G401 (cell line): ENCODE results near the gene FMN1. TPM values are rescaled to one million over a fixed set of nuclear protein-coding genes. Genes with fewer than 3 reads are reported as not detected.

Source experiments
- DNase-seq: peaks from one replicate; pipeline ENCODE4 v3.0.0-alpha.2; 2015; ENCODE audit warnings: low spot score
- in situ Hi-C: cut with HindIII; loops from 2 replicates; pipeline ENCODE4 v1.10.0; 2016; ENCODE audit warnings: low sequenced_read_pairs, mixed read lengths
- total RNA-seq: library from RNA; depleted of rRNA; stranded (reverse); fragments of >200 nt; shearing (Covaris generic); gene quantifications from 2 replicates; pipeline ENCODE4 v1.2.3, GENCODE V29; 2014

The FMN1 gene
- total RNA-seq, 1 experiment from 2014 or later, result not detected

DNA sequence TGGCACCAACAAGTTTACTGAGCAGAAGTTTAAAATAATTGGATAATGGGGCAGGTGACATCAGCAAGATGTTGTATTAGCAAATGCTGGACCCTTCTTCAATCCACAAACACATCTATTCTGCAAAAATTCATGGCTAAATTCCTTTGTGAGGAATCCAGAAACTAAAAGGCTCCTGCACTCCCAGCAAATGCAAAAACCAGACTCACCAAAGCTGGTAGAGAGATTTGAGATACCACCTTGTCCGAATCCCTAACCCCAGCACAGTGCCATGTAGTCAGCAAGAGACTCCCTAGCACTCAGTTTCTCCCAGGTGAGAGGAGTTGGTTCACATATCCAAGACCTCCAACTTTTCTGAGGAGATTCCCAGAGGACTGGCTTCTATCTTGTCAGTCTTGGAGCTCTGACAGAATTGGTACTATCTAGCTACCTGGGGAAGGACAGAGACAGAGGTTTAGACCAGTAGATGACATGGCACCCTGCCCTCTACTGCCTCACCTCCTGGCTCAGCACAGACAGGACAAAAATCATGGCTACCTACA lies 454.9 kb downstream of the FMN1 start:
- DNase-seq, result no peak
- in situ Hi-C loops, result no loop called here

DNA sequence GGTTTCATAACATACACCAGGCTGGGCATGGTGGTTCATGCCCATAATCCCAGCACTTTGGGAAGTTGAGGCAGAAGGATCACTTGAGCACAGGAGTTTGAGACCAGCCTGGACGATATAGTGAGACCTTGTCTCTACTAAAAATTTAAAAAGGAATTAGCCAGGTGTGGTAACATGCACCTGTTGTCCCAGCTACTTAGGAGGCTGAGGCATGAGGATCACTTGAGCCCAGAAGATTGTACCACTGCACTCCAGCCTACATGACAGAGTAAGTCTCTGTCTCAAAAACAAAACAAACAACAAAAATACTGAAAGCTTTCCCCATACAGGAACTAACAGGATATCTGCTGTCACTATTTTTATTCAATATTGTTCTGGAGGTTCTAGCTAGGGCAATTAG lies 455.8 kb downstream of the FMN1 start:
- in situ Hi-C loops, result no loop called here

DNA sequence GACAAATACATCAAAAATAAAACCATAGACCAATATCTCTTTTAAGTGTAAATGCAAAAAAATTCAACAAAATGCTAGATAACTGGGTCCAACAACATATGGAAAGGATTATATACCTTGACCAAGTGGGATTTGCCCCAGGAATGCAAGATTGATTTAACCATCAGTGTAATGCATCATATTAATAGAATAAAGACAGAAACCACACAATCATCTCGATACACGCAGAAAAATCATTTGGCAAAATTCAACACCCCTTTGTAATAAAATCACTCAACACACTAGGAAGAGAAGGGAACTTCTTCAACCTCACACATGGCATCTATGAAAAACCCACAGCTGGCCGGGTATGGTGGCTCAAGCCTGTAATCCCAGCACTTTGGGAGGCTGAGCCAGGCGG lies 457.2 kb downstream of the FMN1 start:
- DNase-seq, result no peak
- in situ Hi-C loops, result no loop called here

More for the DNA sequence above, 455.8 kb downstream of the FMN1 start:
- no peak for DNase-seq

DNA sequence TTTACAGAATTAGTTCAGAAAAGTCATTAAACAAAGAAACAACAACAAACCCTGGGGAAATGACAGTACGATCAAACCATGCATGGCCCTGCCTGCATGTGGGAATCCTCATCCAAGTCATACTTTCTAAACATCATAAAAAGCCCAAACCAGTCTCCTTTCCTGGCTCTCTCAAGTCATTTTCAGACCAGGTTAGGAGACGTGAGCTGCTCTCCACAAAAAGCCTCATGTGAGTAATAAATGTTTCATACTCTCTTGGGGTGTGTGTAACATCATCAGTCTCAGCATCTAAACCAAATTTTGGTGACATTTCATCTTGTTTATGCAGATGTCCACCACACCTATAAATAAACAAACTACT lies 457.8 kb downstream of the FMN1 start:
- no peak for DNase-seq
- in situ Hi-C loops, result no loop called here

DNA sequence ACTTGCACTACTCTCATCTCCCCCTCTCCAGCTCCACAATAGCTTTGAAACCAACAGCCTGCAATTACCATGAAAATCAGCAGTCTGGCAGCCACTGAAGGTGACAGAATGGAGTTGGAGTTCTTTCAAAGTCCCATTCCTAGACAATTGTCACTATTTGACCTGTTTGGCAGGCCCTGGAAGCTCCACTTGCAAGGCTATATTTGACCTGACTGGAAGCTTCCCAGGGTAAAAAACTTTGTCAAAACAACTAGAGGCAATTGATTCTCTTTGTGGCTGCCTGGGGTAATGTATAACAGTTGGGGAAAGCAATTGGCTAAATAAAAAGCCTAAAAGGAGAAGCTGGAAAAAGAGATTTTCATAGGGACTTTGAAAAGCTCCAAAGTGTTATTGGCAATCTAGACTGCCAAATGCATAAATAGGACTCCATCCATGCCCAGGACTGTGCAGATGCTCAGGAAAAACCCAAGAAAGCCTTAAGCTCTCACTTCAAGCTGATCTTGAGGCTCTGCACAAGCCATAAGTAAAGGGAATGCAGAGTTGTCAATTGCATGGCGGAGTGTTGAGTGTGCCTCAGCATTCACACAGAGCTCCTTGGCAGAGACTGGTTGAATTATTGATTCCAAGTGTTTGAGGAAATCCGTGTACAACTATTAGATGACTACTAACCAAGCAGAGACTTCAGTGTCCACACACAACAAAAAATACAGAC lies 458.4 kb downstream of the FMN1 start:
- in situ Hi-C loops, result no loop called here

DNA sequence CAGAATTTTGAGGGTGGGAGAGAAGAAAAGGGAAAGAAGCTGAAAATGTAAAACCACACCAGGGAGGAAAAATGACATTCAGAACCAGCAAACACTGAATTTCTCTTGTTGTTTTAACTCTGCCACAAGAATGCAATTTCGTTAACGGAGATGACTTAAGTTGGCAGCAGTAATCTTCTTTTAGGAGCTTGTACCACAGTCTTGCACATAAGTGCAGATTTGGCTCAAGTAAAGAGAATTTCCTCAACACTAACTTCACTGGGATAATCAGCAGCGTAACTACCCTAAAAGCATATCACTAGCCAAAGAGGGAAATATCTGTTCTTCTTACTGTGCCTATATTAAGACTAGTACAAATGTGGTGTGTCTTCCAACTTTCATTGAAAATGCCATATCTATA lies 461.2 kb downstream of the FMN1 start:
- in situ Hi-C loops, result no loop called here

More for the DNA sequence above, 458.4 kb downstream of the FMN1 start:
- DNase-seq, result no peak

DNA sequence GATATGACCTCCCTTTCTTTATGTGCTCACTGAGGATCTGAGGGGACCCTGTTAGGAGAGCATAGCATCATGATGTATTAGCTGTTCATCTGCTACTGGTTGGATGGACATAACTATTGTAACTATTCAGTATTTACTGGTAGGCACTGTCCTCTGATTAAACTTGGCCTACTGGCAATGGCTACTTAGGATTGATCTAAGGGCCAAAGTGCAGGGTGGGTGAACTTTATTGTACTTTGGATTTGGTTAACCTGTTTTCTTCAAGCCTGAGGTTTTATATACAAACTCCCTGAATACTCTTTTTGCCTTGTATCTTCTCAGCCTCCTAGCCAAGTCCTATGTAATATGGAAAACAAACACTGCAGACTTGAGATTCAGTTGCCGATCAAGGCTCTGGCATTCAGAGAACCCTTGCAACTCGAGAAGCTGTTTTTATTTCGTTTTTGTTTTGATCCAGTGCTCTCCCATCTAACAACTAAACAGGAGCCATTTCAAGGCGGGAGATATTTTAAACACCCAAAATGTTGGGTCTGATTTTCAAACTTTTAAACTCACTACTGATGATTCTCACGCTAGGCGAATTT lies 461.8 kb downstream of the FMN1 start:
- in situ Hi-C loops, result no loop called here

More for the DNA sequence above, 461.2 kb downstream of the FMN1 start:
- no peak for DNase-seq

DNA sequence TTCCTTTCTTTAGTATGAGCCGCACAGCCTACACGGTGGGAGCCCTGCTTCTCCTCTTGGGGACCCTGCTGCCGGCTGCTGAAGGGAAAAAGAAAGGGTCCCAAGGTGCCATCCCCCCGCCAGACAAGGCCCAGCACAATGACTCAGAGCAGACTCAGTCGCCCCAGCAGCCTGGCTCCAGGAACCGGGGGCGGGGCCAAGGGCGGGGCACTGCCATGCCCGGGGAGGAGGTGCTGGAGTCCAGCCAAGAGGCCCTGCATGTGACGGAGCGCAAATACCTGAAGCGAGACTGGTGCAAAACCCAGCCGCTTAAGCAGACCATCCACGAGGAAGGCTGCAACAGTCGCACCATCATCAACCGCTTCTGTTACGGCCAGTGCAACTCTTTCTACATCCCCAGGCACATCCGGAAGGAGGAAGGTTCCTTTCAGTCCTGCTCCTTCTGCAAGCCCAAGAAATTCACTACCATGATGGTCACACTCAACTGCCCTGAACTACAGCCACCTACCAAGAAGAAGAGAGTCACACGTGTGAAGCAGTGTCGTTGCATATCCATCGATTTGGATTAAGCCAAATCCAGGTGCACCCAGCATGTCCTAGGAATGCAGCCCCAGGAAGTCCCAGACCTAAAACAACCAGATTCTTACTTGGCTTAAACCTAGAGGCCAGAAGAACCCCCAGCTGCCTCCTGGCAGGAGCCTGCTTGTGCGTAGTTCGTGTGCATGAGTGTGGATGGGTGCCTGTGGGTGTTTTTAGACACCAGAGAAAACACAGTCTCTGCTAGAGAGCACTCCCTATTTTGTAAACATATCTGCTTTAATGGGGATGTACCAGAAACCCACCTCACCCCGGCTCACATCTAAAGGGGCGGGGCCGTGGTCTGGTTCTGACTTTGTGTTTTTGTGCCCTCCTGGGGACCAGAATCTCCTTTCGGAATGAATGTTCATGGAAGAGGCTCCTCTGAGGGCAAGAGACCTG lies 463.5 kb downstream of the FMN1 start:
- no peak for DNase-seq
- in situ Hi-C loops, result no loop called here

More for the DNA sequence above, 461.8 kb downstream of the FMN1 start:
- DNase-seq, result no peak

DNA sequence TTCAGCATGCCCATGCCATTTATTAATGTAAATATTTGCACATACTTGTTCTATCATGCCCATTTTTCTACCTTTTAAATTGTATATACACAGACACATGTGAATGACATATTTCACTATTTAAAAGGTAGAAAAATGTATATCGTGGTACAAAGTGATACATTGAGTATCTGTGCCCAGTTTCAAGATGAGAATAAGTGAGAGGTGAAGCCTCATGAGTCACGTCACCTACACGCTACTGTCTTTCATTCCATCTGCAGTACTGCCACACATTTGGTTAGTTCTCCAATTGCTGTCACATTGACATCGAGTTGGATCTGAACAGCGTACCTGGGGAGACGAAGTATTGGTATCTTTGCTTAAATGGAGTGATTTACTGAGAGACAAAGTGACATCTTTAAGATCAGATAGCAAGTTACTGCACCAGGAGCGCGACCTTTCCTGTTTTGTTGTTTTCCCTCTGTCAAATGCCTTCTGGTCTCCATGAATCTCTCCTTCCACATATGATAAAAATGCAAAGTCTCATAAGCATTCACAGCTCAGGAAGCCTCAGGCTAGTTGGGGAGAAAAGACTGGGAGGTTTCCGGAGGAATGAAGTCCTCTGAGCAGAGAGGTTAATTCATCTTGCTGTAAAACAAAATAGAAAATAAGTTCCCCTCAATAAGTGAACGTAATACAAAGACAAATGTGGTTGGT lies 464.7 kb downstream of the FMN1 start:
- in situ Hi-C loops, result no loop called here

DNA sequence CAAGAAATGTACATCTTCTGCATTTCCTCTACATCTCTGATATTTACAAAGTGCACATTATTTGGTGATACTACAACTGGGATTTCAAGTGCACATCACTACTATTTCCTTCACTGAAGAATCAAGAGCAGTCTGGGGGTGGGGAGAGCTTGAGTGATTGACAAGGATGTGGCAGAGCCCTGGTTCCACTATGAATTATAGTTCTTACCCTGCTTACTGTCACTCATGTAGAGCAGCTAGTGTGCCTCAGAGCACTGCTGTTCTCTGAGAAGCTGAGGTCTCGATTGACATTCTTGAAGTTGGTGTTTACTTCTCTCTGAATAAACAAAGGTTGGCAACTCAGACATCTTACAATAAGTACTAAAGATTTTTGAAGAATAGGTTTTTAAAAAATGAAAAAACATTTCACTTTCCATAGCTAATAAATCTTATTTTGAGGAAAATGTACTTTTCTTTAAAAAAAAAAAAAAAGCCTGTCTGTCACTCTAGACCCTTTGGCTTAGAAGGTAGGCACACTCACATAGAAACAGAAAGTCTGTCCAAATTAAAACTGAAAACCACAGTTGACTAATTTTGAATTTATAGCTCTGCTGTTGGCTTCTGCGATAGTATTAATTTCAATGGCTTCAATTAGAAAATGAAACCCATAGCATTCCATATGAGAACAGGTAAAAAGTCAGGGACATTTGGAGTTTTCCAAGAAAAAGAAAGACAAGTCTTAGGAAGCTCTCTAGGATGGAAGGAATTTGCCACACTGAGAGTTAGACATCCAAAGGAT lies 471.2 kb downstream of the FMN1 start:
- in situ Hi-C loops, result no loop called here
- DNase-seq, result no peak

More for the DNA sequence above, 464.7 kb downstream of the FMN1 start:
- no peak for DNase-seq

DNA sequence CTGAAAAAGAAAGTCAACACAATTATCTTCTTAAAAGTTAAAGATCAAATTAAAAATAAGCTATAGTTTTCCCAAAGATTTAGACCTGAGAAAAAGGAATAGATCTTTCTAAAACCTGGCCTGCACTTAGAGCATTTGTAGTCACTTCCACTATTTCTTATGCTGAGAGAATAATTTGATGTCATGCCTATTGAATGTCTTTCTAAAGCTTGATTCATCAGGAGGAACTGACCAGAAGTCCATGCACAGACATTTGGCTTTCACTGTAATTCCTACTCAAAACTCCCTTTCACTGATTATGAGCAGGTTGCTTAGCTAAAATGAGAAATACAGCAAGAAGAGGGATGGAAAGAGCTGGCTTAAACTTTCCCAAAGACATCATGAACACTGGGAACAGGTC lies 472.4 kb downstream of the FMN1 start:
- in situ Hi-C loops, result no loop called here
- DNase-seq, result no peak

DNA sequence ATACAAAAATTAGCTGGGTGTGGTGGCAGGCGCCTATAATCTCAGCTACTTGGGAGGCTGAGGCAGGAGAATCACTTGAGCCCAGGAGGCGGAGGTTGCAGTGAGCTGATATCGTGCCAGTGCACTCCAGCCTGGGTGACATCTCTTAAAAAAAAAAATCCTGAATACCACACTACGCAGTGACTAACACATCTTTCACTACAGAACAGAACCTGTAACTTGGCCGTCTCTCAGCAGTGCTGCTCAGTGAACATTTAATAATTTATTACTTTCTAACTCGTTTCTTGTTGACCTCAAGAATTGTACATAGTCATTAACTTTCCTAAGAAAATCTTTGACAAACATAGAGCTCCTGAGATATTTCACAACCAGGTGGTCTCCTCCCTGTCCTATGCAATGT lies 472.9 kb downstream of the FMN1 start:
- no peak for DNase-seq
- in situ Hi-C loops, result no loop called here

DNA sequence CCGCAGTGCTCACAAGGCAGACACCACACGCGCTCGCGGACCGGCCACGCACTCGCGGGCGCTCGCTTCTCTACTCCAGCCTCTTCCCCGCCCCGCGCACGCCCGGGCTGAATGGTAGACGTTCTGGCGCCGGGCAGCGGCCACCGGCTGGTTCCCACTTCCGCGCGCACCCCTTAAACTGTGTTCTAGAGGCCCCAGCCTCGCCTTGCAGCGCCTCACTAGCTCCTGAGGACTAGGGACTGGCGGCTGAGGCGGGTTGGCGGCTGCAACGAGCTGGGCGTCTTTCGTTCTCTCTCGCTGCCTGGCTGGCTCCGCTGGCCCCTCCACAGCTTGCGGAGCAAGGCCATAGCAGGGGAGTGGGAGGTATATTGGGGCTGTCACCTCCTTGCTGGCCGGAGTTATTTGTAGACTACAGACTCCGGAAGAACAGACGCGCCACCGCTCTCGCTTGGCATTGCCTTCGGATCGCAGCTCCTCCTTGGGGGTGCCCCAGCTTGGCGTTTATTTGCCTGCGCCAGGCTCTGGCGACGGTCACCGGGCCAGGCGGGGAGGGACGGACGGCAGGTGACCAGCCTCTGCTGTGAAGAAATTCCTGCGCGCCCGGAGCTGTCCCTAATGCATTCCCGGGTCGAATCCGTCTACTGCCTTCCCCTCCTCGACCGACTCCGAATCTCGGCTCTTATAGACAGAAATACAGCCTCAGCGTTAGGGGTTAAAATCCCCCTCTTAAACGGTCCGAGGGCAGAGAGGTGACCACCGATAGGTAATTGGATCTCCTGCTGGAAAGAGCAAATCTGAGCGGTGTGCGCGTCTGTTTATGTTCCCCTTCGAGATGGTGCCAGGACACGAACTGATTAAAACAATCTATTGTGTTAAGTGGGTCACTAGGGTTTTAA lies 475.4 kb downstream of the FMN1 start:
- no peak for DNase-seq
- in situ Hi-C loops, result no loop called here

DNA sequence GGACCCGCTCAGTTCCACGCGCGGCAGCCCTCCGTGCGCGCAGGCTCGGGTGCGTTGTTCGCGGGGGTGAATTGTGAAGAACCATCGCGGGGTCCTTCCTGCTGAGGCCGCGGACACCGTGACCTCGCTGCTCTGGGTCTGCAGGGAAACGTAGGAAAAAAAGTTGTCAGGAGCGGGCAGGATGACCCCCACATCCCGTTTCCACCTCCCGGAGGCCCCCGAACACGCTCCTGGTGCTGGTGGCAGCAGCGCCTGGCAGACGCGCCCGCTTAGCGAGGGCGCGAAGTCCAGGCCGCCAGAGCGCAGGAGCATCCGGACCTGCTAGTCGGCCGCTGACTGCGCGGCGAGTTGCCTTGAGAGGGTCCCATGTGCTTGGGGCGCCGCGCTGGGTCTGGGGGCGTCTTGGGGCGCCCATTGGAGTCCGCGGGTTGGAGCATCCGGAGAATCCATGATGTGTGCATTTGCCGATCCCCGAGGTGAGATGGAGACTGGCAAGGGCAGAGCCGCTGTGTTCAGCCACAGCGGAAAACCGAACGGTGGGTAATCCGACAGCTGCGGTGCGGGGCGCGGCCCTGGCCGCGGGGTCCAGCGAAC lies 476.2 kb downstream of the FMN1 start:
- no peak for DNase-seq
- in situ Hi-C loops, result no loop called here

DNA sequence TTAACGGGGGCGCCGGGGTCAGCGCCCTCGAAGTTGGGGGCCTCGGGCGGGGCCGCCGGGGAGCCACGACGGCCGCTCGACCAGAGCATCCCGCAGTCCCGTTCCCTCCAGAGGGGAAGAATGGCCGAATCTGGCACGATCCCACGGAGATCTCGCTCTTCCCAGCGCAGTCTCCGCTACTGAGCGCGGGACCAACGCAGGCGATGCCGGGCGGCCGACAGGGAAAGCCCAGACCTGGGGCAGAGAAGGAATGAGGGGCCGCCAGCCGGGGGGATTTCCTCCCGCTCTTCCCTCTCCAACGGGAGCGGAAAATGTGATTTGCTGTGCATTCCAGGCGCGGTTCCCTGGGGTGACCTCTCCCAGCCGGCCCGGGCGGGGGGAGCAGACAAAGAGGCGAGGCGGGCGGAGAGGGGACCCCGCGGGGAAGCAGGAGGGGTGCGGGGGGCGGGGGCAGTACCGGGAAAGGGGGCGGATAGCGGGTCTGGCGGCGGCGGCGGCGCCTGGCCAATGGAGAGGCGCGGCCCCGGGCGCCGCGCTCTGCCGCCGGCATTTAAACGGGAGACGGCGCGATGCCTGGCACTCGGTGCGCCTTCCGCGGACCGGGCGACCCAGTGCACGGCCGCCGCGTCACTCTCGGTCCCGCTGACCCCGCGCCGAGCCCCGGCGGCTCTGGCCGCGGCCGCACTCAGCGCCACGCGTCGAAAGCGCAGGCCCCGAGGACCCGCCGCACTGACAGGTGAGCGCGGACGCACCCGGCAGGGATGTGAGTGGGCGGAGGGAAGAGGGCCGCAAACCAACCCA lies 476.9 kb downstream of the FMN1 start, which contains the start of gene GREM1:
Gene GREM1 (plus strand): TSS at position 579 of the 801 bp plus-strand sequence. CDS start 12,687 bp downstream, outside the sequence.
- in situ Hi-C loops, result no loop called here
- DNase-seq, result no peak

DNA sequence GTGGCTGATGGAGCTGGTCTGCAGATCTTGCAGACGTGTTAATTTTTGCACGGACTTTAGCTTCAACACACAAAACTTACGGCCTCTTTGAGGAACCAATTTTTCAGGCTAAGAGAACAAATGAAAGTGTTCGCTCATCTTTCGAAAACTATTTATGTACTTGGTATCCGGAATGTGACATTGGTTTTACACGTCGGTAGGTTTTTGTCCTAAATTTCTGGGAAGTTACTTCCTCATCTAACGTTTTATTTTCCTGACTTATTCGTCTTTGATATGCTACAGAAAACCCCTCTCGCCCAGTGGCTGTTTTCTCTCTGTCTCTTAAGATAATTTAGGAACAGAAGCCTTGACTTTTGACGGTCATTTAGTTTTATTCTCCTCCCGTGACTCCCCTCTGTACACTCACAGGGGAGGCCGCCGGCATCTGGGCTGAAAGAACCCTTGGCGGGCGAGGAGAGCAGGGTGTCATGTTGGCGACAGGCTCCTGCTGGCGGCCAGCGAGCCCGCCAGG lies 477.5 kb downstream of the FMN1 start:
- DNase-seq, result no peak
- in situ Hi-C loops, result no loop called here
